ENCODE measurements around the gene PPP6R1. TPM values are rescaled to one million over a fixed set of nuclear protein-coding genes. Genes with fewer than 3 reads are reported as not detected.

The PPP6R1 gene
- total RNA-seq, 1 donor from 2014 or later: 220 TPM

DNA sequence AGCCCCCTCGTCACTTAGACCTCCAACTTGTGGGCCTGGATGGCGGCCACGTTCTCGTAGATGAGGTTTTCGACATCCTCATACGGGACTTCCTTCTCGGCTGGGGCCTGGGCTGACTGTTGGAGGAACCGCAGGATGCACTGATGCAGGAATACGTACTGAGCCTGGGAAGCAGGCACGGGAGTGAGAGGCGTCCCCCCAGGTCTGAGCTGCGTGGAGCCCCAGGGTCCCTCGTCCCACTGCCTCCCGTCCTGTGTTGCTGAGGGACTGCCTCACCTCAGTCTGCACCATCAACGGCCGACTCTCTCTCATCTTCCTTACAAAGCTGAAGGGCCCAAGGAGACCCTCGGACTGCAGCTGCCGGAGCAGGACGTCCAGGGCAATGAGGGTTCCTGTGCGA lies 77.1 kb downstream of the PPP6R1 start:
- ATAC-seq (ENCODE audit: low read depth) (no peak), DNase-seq (no peak)
- H3K4me3 Mint-ChIP-seq: no peak overlapping the region
- ChIA-PET CTCF (no interaction called here), POLR2A (no interaction called here)
- H3K9me3 Mint-ChIP-seq: no peaks in the 10 kb centered on the region
- intact Hi-C loops (cut with micrococcal nuclease): no loop called here
- H3K4me1 Mint-ChIP-seq: peaks cover 20% of the 10 kb centered on the region
- peaks cover 53% of the 10 kb centered on the region for H3K27me3 Mint-ChIP-seq
- H3K27ac Mint-ChIP-seq: no peak overlapping the region
- TF ChIP-seq, protein P1, sequence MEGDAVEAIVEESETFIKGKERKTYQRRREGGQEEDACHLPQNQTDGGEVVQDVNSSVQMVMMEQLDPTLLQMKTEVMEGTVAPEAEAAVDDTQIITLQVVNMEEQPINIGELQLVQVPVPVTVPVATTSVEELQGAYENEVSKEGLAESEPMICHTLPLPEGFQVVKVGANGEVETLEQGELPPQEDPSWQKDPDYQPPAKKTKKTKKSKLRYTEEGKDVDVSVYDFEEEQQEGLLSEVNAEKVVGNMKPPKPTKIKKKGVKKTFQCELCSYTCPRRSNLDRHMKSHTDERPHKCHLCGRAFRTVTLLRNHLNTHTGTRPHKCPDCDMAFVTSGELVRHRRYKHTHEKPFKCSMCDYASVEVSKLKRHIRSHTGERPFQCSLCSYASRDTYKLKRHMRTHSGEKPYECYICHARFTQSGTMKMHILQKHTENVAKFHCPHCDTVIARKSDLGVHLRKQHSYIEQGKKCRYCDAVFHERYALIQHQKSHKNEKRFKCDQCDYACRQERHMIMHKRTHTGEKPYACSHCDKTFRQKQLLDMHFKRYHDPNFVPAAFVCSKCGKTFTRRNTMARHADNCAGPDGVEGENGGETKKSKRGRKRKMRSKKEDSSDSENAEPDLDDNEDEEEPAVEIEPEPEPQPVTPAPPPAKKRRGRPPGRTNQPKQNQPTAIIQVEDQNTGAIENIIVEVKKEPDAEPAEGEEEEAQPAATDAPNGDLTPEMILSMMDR (IDR thresholded peaks at IDR 0.05): no peak
- no peaks in the 10 kb centered on the region for H3K36me3 Mint-ChIP-seq (ENCODE audit: low read depth)

Other genes starting within 250 kb of the PPP6R1 start
- not detected in 2 replicates for gene GP6, start 220.8 kb downstream of the PPP6R1 start, total RNA-seq
- 10.3 and 12.4 TPM in 2 replicates for gene RDH13, start 195.9 kb downstream of the PPP6R1 start, total RNA-seq
- 0.38 and 1.0 TPM in 2 replicates for gene EPS8L1, start 183.1 kb downstream of the PPP6R1 start, total RNA-seq
- gene PPP1R12C, start 141.4 kb downstream of the PPP6R1 start, total RNA-seq: 115 and 139 TPM in 2 replicates
- gene TNNT1, start 109.8 kb downstream of the PPP6R1 start, total RNA-seq: not detected in 2 replicates
- gene TNNI3, start 101.3 kb downstream of the PPP6R1 start, total RNA-seq: not detected in 2 replicates
- gene DNAAF3, start 92.4 kb downstream of the PPP6R1 start, total RNA-seq: not detected in 2 replicates
- not detected in 2 replicates for gene SYT5, start 78.7 kb downstream of the PPP6R1 start, total RNA-seq
- gene PTPRH, start 49.5 kb downstream of the PPP6R1 start, total RNA-seq: not detected in 2 replicates
- 12.6 and 14.8 TPM in 2 replicates for gene TMEM86B, start 30.3 kb downstream of the PPP6R1 start, total RNA-seq
- gene HSPBP1, start 21.1 kb upstream of the PPP6R1 start, total RNA-seq: 32.2 and 32.9 TPM in 2 replicates
- 1.3 and 2.7 TPM in 2 replicates for gene BRSK1, start 25.0 kb upstream of the PPP6R1 start, total RNA-seq
- not detected in 2 replicates for gene TMEM150B, start 66.3 kb upstream of the PPP6R1 start, total RNA-seq
- 7.2 and 8.1 TPM in 2 replicates for gene KMT5C, start 80.9 kb upstream of the PPP6R1 start, total RNA-seq
- not detected in 2 replicates for gene COX6B2, start 95.7 kb upstream of the PPP6R1 start, total RNA-seq
- not detected in 2 replicates for gene GARIN5B, start 104.2 kb upstream of the PPP6R1 start, total RNA-seq
- gene IL11, start 111.4 kb upstream of the PPP6R1 start, total RNA-seq: not detected in 2 replicates
- not detected in 2 replicates for gene TMEM190, start 117.8 kb upstream of the PPP6R1 start, total RNA-seq
- gene TMEM238, start 125.3 kb upstream of the PPP6R1 start, total RNA-seq: 3.8 and 4.9 TPM in 2 replicates
- 3,790 and 4,042 TPM in 2 replicates for gene RPL28, start 126.9 kb upstream of the PPP6R1 start, total RNA-seq
- gene UBE2S, start 148.8 kb upstream of the PPP6R1 start, total RNA-seq: 29.6 and 34.6 TPM in 2 replicates
- not detected in 2 replicates for gene SHISA7, start 184.3 kb upstream of the PPP6R1 start, total RNA-seq
- gene ISOC2, start 202.6 kb upstream of the PPP6R1 start, total RNA-seq: 28.7 and 29.0 TPM in 2 replicates
- gene C19orf85, start 205.7 kb upstream of the PPP6R1 start, total RNA-seq: not detected in 2 replicates
- gene ZNF628, start 217.6 kb upstream of the PPP6R1 start, total RNA-seq: 10.4 and 12.7 TPM in 2 replicates
- 10.9 and 13.8 TPM in 2 replicates for gene NAT14, start 226.2 kb upstream of the PPP6R1 start, total RNA-seq
- gene SSC5D, start 229.4 kb upstream of the PPP6R1 start, total RNA-seq: 0.17 and 0.20 TPM in 2 replicates

Measured in activated B cell treated with CpG ODN at 0.5 μM for 24 hours (primary cell).